GM12865 (cell line): ENCODE results near the gene DPP6.
A peak's percentile ranks its signal among the peaks of the same experiment; 100 is the strongest.

Experiments
- DNase-seq: peaks from one replicate; pipeline ENCODE4 v3.0.0; 2010; ENCODE audit warnings: low read depth
- H3K4me3 ChIP-seq: 2 replicates; pipeline ENCODE4 v1.5.1; 2011; ENCODE audit warnings: mild to moderate bottlenecking, low read depth, low read length, control low read depth
- CTCF ChIP-seq: IDR thresholded peaks from 2 replicates; pipeline ENCODE4 v1.5.1; 2011; ENCODE audit warnings: low read length, control low read depth, low read depth, inconsistent platforms; ENCODE audit not compliant: insufficient read depth; ENCODE audit errors: missing control alignments

DPP6 gene

GRCh38 chr7:154913638-154914307 lies 861.6 kb downstream of the DPP6 start:
- peak; percentile 76 for DNase-seq
- peak; percentile 93 for TF ChIP-seq CTCF
- H3K4me3 ChIP-seq, result no peak overlapping the region

DNA sequence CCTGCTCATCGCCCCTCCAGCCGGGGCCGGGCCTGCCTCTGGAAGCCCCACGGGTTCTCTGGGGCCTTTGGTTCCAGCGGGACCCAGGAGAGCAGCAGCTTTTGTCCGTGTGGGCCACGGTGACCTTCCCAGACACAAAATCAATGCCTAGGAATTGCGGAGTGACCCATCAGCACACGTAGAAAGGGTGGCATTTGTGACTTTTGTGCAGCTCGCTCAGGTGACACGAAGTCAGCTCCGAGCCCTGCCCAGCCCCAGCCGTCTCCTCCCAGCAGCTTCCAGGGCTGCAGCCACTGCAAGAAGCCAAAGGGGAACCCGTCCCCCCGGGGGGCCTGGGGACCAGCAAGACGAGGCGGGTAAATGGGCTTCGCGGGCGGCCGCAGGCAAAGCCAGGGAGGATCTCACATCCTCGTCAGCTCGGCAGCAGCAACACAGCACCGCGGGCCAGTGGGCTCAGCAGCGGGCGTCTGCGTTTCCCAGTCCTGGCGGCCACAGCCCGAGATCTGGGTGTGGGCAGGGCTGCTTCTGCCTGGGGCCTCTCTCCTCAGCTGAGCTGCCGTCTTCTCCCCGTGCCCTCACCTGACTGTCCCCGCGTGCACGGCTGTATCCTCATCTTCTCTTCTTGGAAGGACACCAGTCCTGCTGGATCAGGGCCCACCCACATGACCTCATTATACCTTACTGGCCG lies 862.3 kb downstream of the DPP6 start:
- no peak overlapping the region for H3K4me3 ChIP-seq
- no peak for TF ChIP-seq CTCF
- no peak for DNase-seq

- no peak for DNase-seq
- no peak for TF ChIP-seq CTCF
- no peak overlapping the region for H3K4me3 ChIP-seq
Measured at GRCh38 chr7:154914996-154915380, 862.8 kb downstream of the DPP6 start.

GRCh38 chr7:154915600-154915999 lies 863.4 kb downstream of the DPP6 start:
- DNase-seq, result no peak
- no peak overlapping the region for H3K4me3 ChIP-seq
- TF ChIP-seq CTCF, result no peak

GRCh38 chr7:154916381-154916780 lies 864.2 kb downstream of the DPP6 start:
- DNase-seq, result no peak
- TF ChIP-seq CTCF, result no peak
- no peak overlapping the region for H3K4me3 ChIP-seq

- no peak for DNase-seq
Measured at GRCh38 chr7:154916856-154917807, 864.9 kb downstream of the DPP6 start.

More at GRCh38 chr7:154916856-154917807, 864.9 kb downstream of the DPP6 start:
- no peak overlapping the region for H3K4me3 ChIP-seq
- no peak for TF ChIP-seq CTCF
